HG02852 (cell line): Measurements from ENCODE around the gene MOB1B.
A peak's percentile ranks its signal among the peaks of the same experiment; 100 is the strongest.
"Not testable (repeated sequence)": the region's sequence is repeated elsewhere in the genome, so short reads cannot be mapped to it uniquely, and the experiment has no call there.

Experiments
- ATAC-seq: cut with Tn5 transposase; IDR thresholded peaks from one replicate; pipeline ENCODE4 v1.9.1; 2021; ENCODE audit warnings: mild to moderate bottlenecking, moderate library complexity; ENCODE audit not compliant: unreplicated experiment

Gene MOB1B

GRCh38 chr4:70948665-70949260 is 46.6 kb downstream of the MOB1B start:
- no peak for ATAC-seq

GRCh38 chr4:70954032-70954431 is 51.9 kb downstream of the MOB1B start:
- no peak for ATAC-seq

- ATAC-seq: no peak
These were observed 54.5 kb downstream of the MOB1B start for GRCh38 chr4:70956549-70957210.

GRCh38 chr4:70958681-70959080 is 56.5 kb downstream of the MOB1B start:
- no peak for ATAC-seq

- no peak for ATAC-seq
These were observed 66.9 kb downstream of the MOB1B start for GRCh38 chr4:70969076-70969475.

- no peak for ATAC-seq
These were observed 74.1 kb downstream of the MOB1B start for GRCh38 chr4:70976252-70976651.

- no peak for ATAC-seq
These were observed 77.4 kb downstream of the MOB1B start for GRCh38 chr4:70979445-70980008.

- no peak for ATAC-seq
These were observed 78.0 kb downstream of the MOB1B start for GRCh38 chr4:70980196-70980595.

- no peak for ATAC-seq
These were observed 81.9 kb downstream of the MOB1B start for GRCh38 chr4:70984106-70984505.

GRCh38 chr4:70984589-70984988 is 82.4 kb downstream of the MOB1B start:
- ATAC-seq: no peak

GRCh38 chr4:70991596-70991995 is 89.4 kb downstream of the MOB1B start:
- ATAC-seq: no peak

GRCh38 chr4:70992391-70992881 is 90.3 kb downstream of the MOB1B start:
- no peak for ATAC-seq

GRCh38 chr4:70993181-70994068 is 91.3 kb downstream of the MOB1B start, which contains the start of gene DCK:
Gene DCK (plus strand): TSS chr4:70993649. CDS start chr4:70993836, 187 bp downstream.
- ATAC-seq: peak; percentile 74

GRCh38 chr4:70994069-70994366 is 91.8 kb downstream of the MOB1B start:
- no peak for ATAC-seq

GRCh38 chr4:70994387-70995099 is 92.4 kb downstream of the MOB1B start:
- peak; percentile 36 for ATAC-seq

- ATAC-seq: no peak
These were observed 93.8 kb downstream of the MOB1B start for GRCh38 chr4:70996018-70996360.

- no peak for ATAC-seq
These were observed 94.9 kb downstream of the MOB1B start for GRCh38 chr4:70997036-70997435.

- no peak for ATAC-seq
These were observed 95.4 kb downstream of the MOB1B start for GRCh38 chr4:70997546-70997945.

- not testable (repeated sequence) for ATAC-seq
These were observed 97.5 kb downstream of the MOB1B start for GRCh38 chr4:70999639-71000038.

GRCh38 chr4:71001363-71001762 is 99.2 kb downstream of the MOB1B start:
- ATAC-seq: not testable (repeated sequence)
